HepG2 (cell line): ENCODE measurements around the gene ERC1. TPM values are rescaled to one million over a fixed set of nuclear protein-coding genes. Genes with fewer than 3 reads are reported as not detected.
A peak's percentile ranks its signal among the peaks of the same experiment; 100 is the strongest.

ENCODE experiments used
- ATAC-seq: fragments of 200-7000 bp; cut with Tn5 transposase; 3 replicates; pipeline ENCODE4 v1.9.1; 2020; ENCODE audit warnings: mild to moderate bottlenecking, moderate library complexity
- BruUV-seq: library from RNA; stranded (reverse); fragments of 400-500 nt; replicated peaks from 2 replicates; lab custom pipeline; 2021; lab: Mats Ljungman, UMichigan
- CTCF ChIA-PET: fragments of 300-600 bp; formaldehyde crosslinking; extraction: SDS; loops from one replicate; lab custom pipeline; 2021; ENCODE audit warnings: low total read pairs, inconsistent platforms, low intra/inter-chr PET ratio; lab: Yijun Ruan, JAX
- POLR2A ChIA-PET: fragments of 350-600 bp; sonication (Branson Sonifier 250); formaldehyde crosslinking; loops from one replicate; lab custom pipeline; 2020; ENCODE audit warnings: antibody characterized with exemption, inconsistent platforms; lab: Yijun Ruan, JAX
- DNase-seq: peaks from one replicate; pipeline ENCODE4 v3.0.0-alpha.2; 2015; ENCODE audit warnings: low spot score
- FAIRE-seq: peaks from 3 replicates; lab custom pipeline; 2011; peaks lifted over from hg19 to GRCh38; lab: Jason Lieb, UNC
- H2AFZ ChIP-seq: one replicate; pipeline ENCODE4 v1.6.1; 2011; ENCODE audit warnings: low read length, inconsistent platforms
- H3K27ac ChIP-seq: fragments of 300-600 bp; 3 replicates; pipeline ENCODE4 v1.8.0; 2011; ENCODE audit warnings: mixed run types, mild to moderate bottlenecking, mixed read lengths, low read length, inconsistent platforms; ENCODE audit not compliant: insufficient read depth; ENCODE audit errors: extremely low read length
- H3K27me3 ChIP-seq, 2 experiments: fragments of 200-600 bp in 1 of 2; 2 replicates in 1 of 2; 3 replicates in 1 of 2; pipeline versions ENCODE4 v1.6.0 to v1.8.0; 2011; ENCODE audit warnings: low read length in 2 of 2, mild to moderate bottlenecking in 2 of 2, moderate library complexity in 2 of 2, inconsistent platforms in 1 of 2; ENCODE audit not compliant: insufficient read depth in 2 of 2, control insufficient read depth in 1 of 2
- H3K36me3 ChIP-seq, 2 experiments: fragments of 200-600 bp in 1 of 2; replicated peaks in 1 of 2; 2 replicates in 1 of 2; 3 replicates in 1 of 2; pipeline versions ENCODE4 v1.5.1 to v1.8.0; 2011; ENCODE audit warnings: low read length in 2 of 2, inconsistent platforms in 1 of 2; ENCODE audit not compliant: insufficient read depth in 2 of 2, control insufficient read depth in 1 of 2
- H3K4me1 ChIP-seq: 2 replicates; pipeline ENCODE4 v1.5.1; 2012; ENCODE audit warnings: low read length, inconsistent platforms; ENCODE audit not compliant: insufficient read depth
- H3K4me2 ChIP-seq: 2 replicates; pipeline ENCODE4 v1.6.0; 2011; ENCODE audit warnings: low read depth, low read length, inconsistent platforms
- H3K4me3 ChIP-seq, 3 experiments: fragments of 200-600 bp in 1 of 3; sonication (generic), shearing (Covaris generic) in 1 of 3; replicated peaks in 1 of 3; 2 replicates each; pipeline ENCODE4 v1.5.1; 2011 to 2016; ENCODE audit warnings: low read length in 3 of 3, inconsistent platforms in 2 of 3, low read depth in 2 of 3, mild to moderate bottlenecking in 2 of 3, control low read depth in 1 of 3, mixed read lengths in 1 of 3; ENCODE audit not compliant: insufficient read depth in 1 of 3
- H3K79me2 ChIP-seq: one replicate; pipeline ENCODE4 v1.6.1; 2011; ENCODE audit warnings: low read length, inconsistent platforms; ENCODE audit not compliant: insufficient read depth
- H3K9ac ChIP-seq: 2 replicates; pipeline ENCODE4 v1.6.0; 2011; ENCODE audit warnings: mild to moderate bottlenecking, low read depth, low read length, inconsistent platforms; ENCODE audit not compliant: insufficient read depth
- H3K9me3 ChIP-seq: 2 replicates; pipeline ENCODE4 v1.5.1; 2012; ENCODE audit warnings: mild to moderate bottlenecking, low read length
- H4K20me1 ChIP-seq: 2 replicates; pipeline ENCODE4 v1.6.0; 2011; ENCODE audit warnings: inconsistent platforms, mild to moderate bottlenecking, low read length, moderate library complexity; ENCODE audit not compliant: insufficient read depth
- HIC2 ChIP-seq: sonication (generic); formaldehyde crosslinking; IDR thresholded peaks from 2 replicates; pipeline ENCODE4 v1.9.0; 2022; ENCODE audit warnings: low read depth, missing genetic modification reagents
- HINFP ChIP-seq: sonication (generic); formaldehyde crosslinking; IDR thresholded peaks from 2 replicates; pipeline ENCODE4 v1.4.0; 2020; ENCODE audit warnings: low read depth, mild to moderate bottlenecking, missing genetic modification reagents
- MAFF ChIP-seq: IDR thresholded peaks from 2 replicates; pipeline ENCODE4 v1.6.1; 2011; ENCODE audit warnings: low read depth, low read length, improper control_type of control experiment
- MAFK ChIP-seq, 2 experiments: IDR thresholded peaks in 1 of 2; conservative IDR thresholded peaks in 1 of 2; 2 replicates each; pipeline ENCODE4 v1.6.1; 2011; ENCODE audit warnings: improper control_type of control experiment in 2 of 2, low read length in 2 of 2
- MED1 ChIP-seq: sonication (generic); formaldehyde crosslinking; IDR thresholded peaks from 2 replicates; pipeline ENCODE4 v1.4.0; 2020; ENCODE audit warnings: missing genetic modification reagents
- ZBTB40 ChIP-seq, 2 experiments: fragments of 450-650 bp in 1 of 2; sonication (generic) in 1 of 2; formaldehyde crosslinking in 1 of 2; IDR thresholded peaks; 2 replicates each; pipeline versions ENCODE4 v1.6.1 to v1.8.0; 2016 to 2022; ENCODE audit warnings: antibody characterized with exemption in 1 of 2, mild to moderate bottlenecking in 1 of 2, missing genetic modification reagents in 1 of 2
- ZNF460 ChIP-seq: sonication (generic); formaldehyde crosslinking; IDR thresholded peaks from 2 replicates; pipeline ENCODE4 v1.5.1; 2020; ENCODE audit warnings: missing genetic modification reagents, mild to moderate bottlenecking, borderline replicate concordance
- WGBS: methylation state at CpG from one replicate; pipeline ENCODE4 v1.1.6; 2017; ENCODE audit warnings: low lambda C conversion rate; 5-methylcytosine and 5-hydroxymethylcytosine counted together
- in situ Hi-C: cut with HindIII; loops from 2 replicates; pipeline ENCODE4 v1.10.0; 2017; ENCODE audit warnings: low pct_unique_long_range_greater_than_20kb; ENCODE audit not compliant: extremely low pct_ligation_motif_present
- intact Hi-C: fragments of 100-400 bp; cut with micrococcal nuclease; formaldehyde crosslinking; loops from one replicate; pipeline ENCODE4 v1.10.0; 2022; ENCODE audit not compliant: unreplicated experiment
- polyA plus RNA-seq, 8 experiments: library from polyadenylated mRNA; depleted of rRNA in 3 of 8; stranded (reverse) in 7 of 8; unstranded in 1 of 8; fragments of >200 nt; fragmentation: Illumina TruSeq in 4 of 8; extraction: Trizol in 4 of 8; gene quantifications; 2 replicates each; pipeline versions ENCODE4 v1.2.1 to v1.2.3, GENCODE V29; 2011 to 2016; ENCODE audit warnings: low read depth in 4 of 8, missing spikeins in 1 of 8, mixed read lengths in 1 of 8; ENCODE audit not compliant: insufficient read depth in 1 of 8
- total RNA-seq, 5 experiments: library from RNA; depleted of rRNA; stranded (reverse); fragments of >200 nt; fragmentation: Illumina TruSeq; extraction: Trizol; gene quantifications; 2 replicates each; pipeline ENCODE4 v1.2.3, GENCODE V29; 2016; ENCODE audit warnings: low read depth in 1 of 5

The ERC1 gene
- total and polyA plus RNA-seq, 2 of the 13 experiments (the other 11 are each of a cell fraction or from before 2014, with no cell fraction given) = 6.1 to 12.4 TPM

- TF ChIP-seq HINFP (no peak), MED1 (no peak), ZNF460 (no peak), MAFK (conservative IDR thresholded peaks at IDR 0.05 in 1 of 2, IDR thresholded peaks at IDR 0.05 in 1 of 2; ENCODE audit: low read length in 2 of 2) (peak in 1 of 2 experiments; percentile 50; a peak in 2 of 4 replicates), HIC2 (no peak), MAFF (peak; percentile 52)
- TF ChIP-seq, all 625 proteins: peak for 2
Observed at GRCh38 chr12:1422604-1423315, 431.7 kb downstream of the ERC1 start (continued).

- H3K4me1 ChIP-seq = peaks cover 8% of the 10 kb centered on the region; the same call in 1 of the 2 replicates
- no peak overlapping the region for H2AFZ ChIP-seq
- BruUV-seq = no TSS peak
- ChIA-PET POLR2A (no interaction called here), CTCF (no interaction called here)
- no peaks in the 10 kb centered on the region for H4K20me1 ChIP-seq
- H3K9me3 ChIP-seq = peaks cover 21% of the 10 kb centered on the region
- no peaks in the 10 kb centered on the region for H3K27me3 ChIP-seq
- ATAC-seq (no peak), FAIRE-seq (no peak), DNase-seq (no peak)
- no peak overlapping the region for H3K9ac ChIP-seq
- no peak overlapping the region for H3K4me2 ChIP-seq
- no peak overlapping the region for H3K4me3 ChIP-seq
- TF ChIP-seq ZBTB40 (IDR thresholded peaks at IDR 0.05) (no peak), ZBTB40 (CRISPR knock-in tag; IDR thresholded peaks at IDR 0.05) (no peak)
- in situ Hi-C loops = no loop called here
- no peak overlapping the region for H3K27ac ChIP-seq
- 90% methylated on average over 4 of the region's 4 CpGs for WGBS
- H3K36me3 ChIP-seq = peaks cover 0 to 4% of the 10 kb centered on the region in 2 experiments; a peak in 1 of 5 replicates
- H3K79me2 ChIP-seq = no peaks in the 10 kb centered on the region
- intact Hi-C loops = no loop called here
Observed at GRCh38 chr12:1424674-1425395, 433.8 kb downstream of the ERC1 start.
